WTC11 (cell line): ENCODE results near the gene HTR7. TPM values are rescaled to one million over a fixed set of nuclear protein-coding genes. Genes with fewer than 3 reads are reported as not detected.

Experiments used
- ATAC-seq: fragments of 200-7000 bp; cut with Tn5 transposase; 2 replicates; pipeline ENCODE4 v1.10.0; 2021; ENCODE audit warnings: mild to moderate bottlenecking, moderate library complexity
- CTCF ChIA-PET: fragments of 300-600 bp; sonication (Branson Sonifier 250); formaldehyde crosslinking; loops from one replicate; lab custom pipeline; 2021; ENCODE audit warnings: antibody characterized with exemption; lab: Charles Lee
- POLR2A ChIA-PET: fragments of 350-600 bp; sonication (Branson Sonifier 250); formaldehyde crosslinking; loops from one replicate; lab custom pipeline; 2021; ENCODE audit warnings: antibody characterized with exemption; lab: Charles Lee
- DNase-seq: peaks from one replicate; pipeline ENCODE4 v3.0.0; 2021; ENCODE audit warnings: low spot score
- H3K27ac Mint-ChIP-seq: 2 replicates; pipeline ENCODE4 v1.8.0; 2021; ENCODE audit warnings: mixed read lengths
- H3K27me3 Mint-ChIP-seq: 2 replicates; pipeline ENCODE4 v1.8.0; 2021; ENCODE audit warnings: low read depth, mild to moderate bottlenecking, moderate library complexity, mixed read lengths
- H3K36me3 Mint-ChIP-seq: 2 replicates; pipeline ENCODE4 v1.8.0; 2021; ENCODE audit warnings: mixed read lengths
- H3K4me1 Mint-ChIP-seq: 2 replicates; pipeline ENCODE4 v1.8.0; 2022; ENCODE audit warnings: mixed read lengths
- H3K4me3 Mint-ChIP-seq: 2 replicates; pipeline ENCODE4 v1.8.0; 2021; ENCODE audit warnings: mild to moderate bottlenecking, moderate library complexity, mixed read lengths
- H3K9me3 Mint-ChIP-seq: 2 replicates; pipeline ENCODE4 v1.8.0; 2021; ENCODE audit warnings: mixed read lengths
- E2F4 ChIP-seq: sonication (generic); formaldehyde crosslinking; IDR thresholded peaks from 2 replicates; pipeline ENCODE4 v1.8.1; 2022; ENCODE audit warnings: low read depth, mild to moderate bottlenecking, moderate library complexity, missing genetic modification reagents, borderline replicate concordance
- FOXP1 ChIP-seq: sonication (generic); formaldehyde crosslinking; IDR thresholded peaks from 2 replicates; pipeline ENCODE4 v1.8.0; 2022; ENCODE audit warnings: missing genetic modification reagents, mild to moderate bottlenecking, moderate library complexity, borderline replicate concordance
- GABPB1 ChIP-seq: sonication (generic); formaldehyde crosslinking; IDR thresholded peaks from 2 replicates; pipeline ENCODE4 v1.8.1; 2023; ENCODE audit warnings: mild to moderate bottlenecking, missing genetic modification reagents
- MYBL2 ChIP-seq: sonication (generic); formaldehyde crosslinking; IDR thresholded peaks from 2 replicates; pipeline ENCODE4 v1.8.1; 2023; ENCODE audit warnings: mild to moderate bottlenecking, moderate library complexity, missing genetic modification reagents
- NFYB ChIP-seq: sonication (generic); formaldehyde crosslinking; conservative IDR thresholded peaks from 2 replicates; pipeline ENCODE4 v1.8.0; 2022; ENCODE audit warnings: low read depth, missing genetic modification reagents
- NR1H2 ChIP-seq: sonication (generic); formaldehyde crosslinking; IDR thresholded peaks from 2 replicates; pipeline ENCODE4 v1.9.0; 2021; ENCODE audit warnings: mild to moderate bottlenecking, moderate library complexity, missing genetic modification reagents
- NR3C1 ChIP-seq: sonication (generic); formaldehyde crosslinking; conservative IDR thresholded peaks from 2 replicates; pipeline ENCODE4 v1.8.1; 2023; ENCODE audit warnings: low read depth, mild to moderate bottlenecking, missing genetic modification reagents
- OVOL2 ChIP-seq: fragments of 250-450 bp; sonication (Bioruptor Pico); IDR thresholded peaks from 2 replicates; pipeline ENCODE4 v1.9.0; 2021; ENCODE audit warnings: mild to moderate bottlenecking, borderline replicate concordance
- PRDM15 ChIP-seq: sonication (generic); formaldehyde crosslinking; IDR thresholded peaks from 2 replicates; pipeline ENCODE4 v1.8.0; 2022; ENCODE audit warnings: missing genetic modification reagents
- RELA ChIP-seq: sonication (generic); formaldehyde crosslinking; IDR thresholded peaks from 2 replicates; pipeline ENCODE4 v1.8.1; 2022; ENCODE audit warnings: missing genetic modification reagents, mild to moderate bottlenecking, borderline replicate concordance
- RORB ChIP-seq: fragments of 250-450 bp; sonication (Bioruptor Pico); IDR thresholded peaks from 2 replicates; pipeline ENCODE4 v1.9.0; 2021; ENCODE audit warnings: mild to moderate bottlenecking
- SMAD4 ChIP-seq: sonication (generic); formaldehyde crosslinking; IDR thresholded peaks from 2 replicates; pipeline ENCODE4 v1.8.0; 2022; ENCODE audit warnings: mild to moderate bottlenecking, missing genetic modification reagents
- SP1 ChIP-seq: sonication (generic); formaldehyde crosslinking; conservative IDR thresholded peaks from 2 replicates; pipeline ENCODE4 v1.8.1; 2022; ENCODE audit warnings: missing genetic modification reagents
- TEAD1 ChIP-seq: sonication (generic); formaldehyde crosslinking; IDR thresholded peaks from 2 replicates; pipeline ENCODE4 v1.8.0; 2022; ENCODE audit warnings: mild to moderate bottlenecking, missing genetic modification reagents
- TEAD4 ChIP-seq: sonication (generic); formaldehyde crosslinking; IDR thresholded peaks from 2 replicates; pipeline ENCODE4 v1.8.0; 2022; ENCODE audit warnings: mild to moderate bottlenecking, missing genetic modification reagents
- TP53 ChIP-seq: sonication (generic); formaldehyde crosslinking; IDR thresholded peaks from 2 replicates; pipeline ENCODE4 v1.8.1; 2023; ENCODE audit warnings: mild to moderate bottlenecking, missing genetic modification reagents
- ZNF232 ChIP-seq: sonication (generic); formaldehyde crosslinking; IDR thresholded peaks from 2 replicates; pipeline ENCODE4 v1.8.0; 2022; ENCODE audit warnings: mild to moderate bottlenecking, missing genetic modification reagents
- ZNF396 ChIP-seq: fragments of 250-450 bp; sonication (Bioruptor Pico); IDR thresholded peaks from 2 replicates; pipeline ENCODE4 v1.8.0; 2021; ENCODE audit warnings: mild to moderate bottlenecking, moderate library complexity, borderline replicate concordance
- ZNF425 ChIP-seq: fragments of 250-450 bp; sonication (Bioruptor Pico); conservative IDR thresholded peaks from 2 replicates; pipeline ENCODE4 v1.9.0; 2021; ENCODE audit warnings: mild to moderate bottlenecking
- ZNF512 ChIP-seq: sonication (generic); formaldehyde crosslinking; IDR thresholded peaks from 2 replicates; pipeline ENCODE4 v1.8.1; 2022; ENCODE audit warnings: missing genetic modification reagents, borderline replicate concordance
- total RNA-seq: library from RNA; stranded (reverse); gene quantifications from 3 replicates; pipeline ENCODE4 v1.2.3, GENCODE V29; 2021
- TF ChIP-seq, protein P1 (sequence below): sonication (generic); formaldehyde crosslinking; IDR thresholded peaks from 2 replicates; pipeline ENCODE4 v1.8.1; 2022; ENCODE audit warnings: low read depth, missing genetic modification reagents, borderline replicate concordance
- TF ChIP-seq, protein P2 (sequence below): fragments of 250-450 bp; sonication (Bioruptor Pico); IDR thresholded peaks from 2 replicates; pipeline ENCODE4 v1.9.0; 2021; ENCODE audit warnings: mild to moderate bottlenecking
- TF ChIP-seq, protein P3 (sequence below): sonication (generic); formaldehyde crosslinking; IDR thresholded peaks from 2 replicates; pipeline ENCODE4 v1.8.0; 2022; ENCODE audit warnings: mild to moderate bottlenecking, missing genetic modification reagents
- TF ChIP-seq, protein P4 (sequence below): sonication (generic); formaldehyde crosslinking; IDR thresholded peaks from 2 replicates; pipeline ENCODE4 v1.8.0; 2022; ENCODE audit warnings: mild to moderate bottlenecking, missing genetic modification reagents

Gene HTR7
- total RNA-seq, 1 experiment from 2014 or later, result 11.2 TPM

DNA sequence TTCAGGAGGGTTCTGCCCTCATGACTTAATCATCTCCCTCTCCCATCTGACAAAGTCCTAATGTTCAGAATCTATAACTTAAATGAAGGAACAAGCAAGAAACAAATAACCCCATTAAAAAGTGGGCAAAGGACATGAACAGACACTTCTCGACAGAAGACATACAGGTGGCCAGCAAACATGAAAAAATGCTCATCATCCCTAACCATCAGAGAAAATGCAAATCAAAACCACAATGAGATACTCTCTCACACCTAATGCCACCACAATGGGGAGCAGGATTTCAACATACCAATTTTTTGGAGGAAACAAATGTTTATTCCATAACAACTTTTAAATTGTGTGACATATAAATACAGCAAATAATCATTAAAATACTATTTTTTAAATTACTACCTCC, 3.0 kb upstream of the HTR7 start (continued):
- TF ChIP-seq, protein P1, sequence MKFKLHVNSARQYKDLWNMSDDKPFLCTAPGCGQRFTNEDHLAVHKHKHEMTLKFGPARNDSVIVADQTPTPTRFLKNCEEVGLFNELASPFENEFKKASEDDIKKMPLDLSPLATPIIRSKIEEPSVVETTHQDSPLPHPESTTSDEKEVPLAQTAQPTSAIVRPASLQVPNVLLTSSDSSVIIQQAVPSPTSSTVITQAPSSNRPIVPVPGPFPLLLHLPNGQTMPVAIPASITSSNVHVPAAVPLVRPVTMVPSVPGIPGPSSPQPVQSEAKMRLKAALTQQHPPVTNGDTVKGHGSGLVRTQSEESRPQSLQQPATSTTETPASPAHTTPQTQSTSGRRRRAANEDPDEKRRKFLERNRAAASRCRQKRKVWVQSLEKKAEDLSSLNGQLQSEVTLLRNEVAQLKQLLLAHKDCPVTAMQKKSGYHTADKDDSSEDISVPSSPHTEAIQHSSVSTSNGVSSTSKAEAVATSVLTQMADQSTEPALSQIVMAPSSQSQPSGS (CRISPR knock-in tag), result no peak
- TF ChIP-seq OVOL2 (CRISPR knock-in tag) (no peak), RORB (no peak), MYBL2 (no peak), GABPB1 (CRISPR knock-in tag) (no peak), NR1H2 (CRISPR knock-in tag) (no peak), SP1 (CRISPR knock-in tag) (no peak), ZNF232 (CRISPR knock-in tag) (no peak)
- TF ChIP-seq, protein P2, sequence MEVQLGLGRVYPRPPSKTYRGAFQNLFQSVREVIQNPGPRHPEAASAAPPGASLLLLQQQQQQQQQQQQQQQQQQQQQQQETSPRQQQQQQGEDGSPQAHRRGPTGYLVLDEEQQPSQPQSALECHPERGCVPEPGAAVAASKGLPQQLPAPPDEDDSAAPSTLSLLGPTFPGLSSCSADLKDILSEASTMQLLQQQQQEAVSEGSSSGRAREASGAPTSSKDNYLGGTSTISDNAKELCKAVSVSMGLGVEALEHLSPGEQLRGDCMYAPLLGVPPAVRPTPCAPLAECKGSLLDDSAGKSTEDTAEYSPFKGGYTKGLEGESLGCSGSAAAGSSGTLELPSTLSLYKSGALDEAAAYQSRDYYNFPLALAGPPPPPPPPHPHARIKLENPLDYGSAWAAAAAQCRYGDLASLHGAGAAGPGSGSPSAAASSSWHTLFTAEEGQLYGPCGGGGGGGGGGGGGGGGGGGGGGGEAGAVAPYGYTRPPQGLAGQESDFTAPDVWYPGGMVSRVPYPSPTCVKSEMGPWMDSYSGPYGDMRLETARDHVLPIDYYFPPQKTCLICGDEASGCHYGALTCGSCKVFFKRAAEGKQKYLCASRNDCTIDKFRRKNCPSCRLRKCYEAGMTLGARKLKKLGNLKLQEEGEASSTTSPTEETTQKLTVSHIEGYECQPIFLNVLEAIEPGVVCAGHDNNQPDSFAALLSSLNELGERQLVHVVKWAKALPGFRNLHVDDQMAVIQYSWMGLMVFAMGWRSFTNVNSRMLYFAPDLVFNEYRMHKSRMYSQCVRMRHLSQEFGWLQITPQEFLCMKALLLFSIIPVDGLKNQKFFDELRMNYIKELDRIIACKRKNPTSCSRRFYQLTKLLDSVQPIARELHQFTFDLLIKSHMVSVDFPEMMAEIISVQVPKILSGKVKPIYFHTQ, result no peak

DNA sequence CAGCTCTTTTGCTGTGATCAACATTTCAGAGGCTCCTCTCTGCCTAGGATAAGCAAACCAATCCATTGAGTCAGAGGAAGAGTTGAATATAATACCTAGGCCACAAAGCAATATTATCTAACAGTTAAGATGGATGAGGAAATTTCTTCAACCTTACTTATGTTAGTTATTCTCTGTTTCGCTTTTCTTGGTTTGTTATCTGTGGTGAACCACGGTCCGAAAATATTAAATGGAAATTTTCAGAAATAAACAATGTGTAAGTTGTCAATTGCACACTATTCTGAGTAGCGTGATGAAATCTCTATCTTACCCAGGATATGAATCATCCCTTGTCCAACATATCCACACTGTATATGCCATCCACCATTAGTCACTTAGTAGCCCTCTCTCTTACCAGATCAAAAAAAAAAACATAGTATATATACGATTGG, 1.5 kb upstream of the HTR7 start:
- ChIA-PET CTCF (no interaction called here), POLR2A (no interaction called here)
- H3K9me3 Mint-ChIP-seq, result no peaks in the 10 kb centered on the region
- ATAC-seq, result no peak
- H3K4me1 Mint-ChIP-seq, result peaks cover 42% of the 10 kb centered on the region
- no peak overlapping the region for H3K4me3 Mint-ChIP-seq
- H3K27ac Mint-ChIP-seq, result no peak overlapping the region
- H3K36me3 Mint-ChIP-seq, result no peaks in the 10 kb centered on the region
- no peak for DNase-seq
- H3K27me3 Mint-ChIP-seq, result peaks cover 48% of the 10 kb centered on the region
- no peak for TF ChIP-seq OVOL2 (CRISPR knock-in tag)
- TF ChIP-seq, protein P3, sequence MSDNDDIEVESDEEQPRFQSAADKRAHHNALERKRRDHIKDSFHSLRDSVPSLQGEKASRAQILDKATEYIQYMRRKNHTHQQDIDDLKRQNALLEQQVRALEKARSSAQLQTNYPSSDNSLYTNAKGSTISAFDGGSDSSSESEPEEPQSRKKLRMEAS, result no peak
- TF ChIP-seq FOXP1, result no peak
- no peak for TF ChIP-seq PRDM15
- TF ChIP-seq SMAD4 (CRISPR knock-in tag), result no peak
- TF ChIP-seq NFYB (CRISPR knock-in tag), result no peak
- no peak for TF ChIP-seq ZNF396
- TF ChIP-seq, protein P4, sequence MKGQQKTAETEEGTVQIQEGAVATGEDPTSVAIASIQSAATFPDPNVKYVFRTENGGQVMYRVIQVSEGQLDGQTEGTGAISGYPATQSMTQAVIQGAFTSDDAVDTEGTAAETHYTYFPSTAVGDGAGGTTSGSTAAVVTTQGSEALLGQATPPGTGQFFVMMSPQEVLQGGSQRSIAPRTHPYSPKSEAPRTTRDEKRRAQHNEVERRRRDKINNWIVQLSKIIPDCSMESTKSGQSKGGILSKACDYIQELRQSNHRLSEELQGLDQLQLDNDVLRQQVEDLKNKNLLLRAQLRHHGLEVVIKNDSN (CRISPR knock-in tag), result no peak
- TF ChIP-seq RELA (CRISPR knock-in tag), result no peak
- TF ChIP-seq GABPB1 (CRISPR knock-in tag), result no peak
- no peak for TF ChIP-seq ZNF512
- TF ChIP-seq TEAD1 (CRISPR knock-in tag), result no peak
- TF ChIP-seq TEAD4 (CRISPR knock-in tag), result no peak
- no peak for TF ChIP-seq NR3C1
- TF ChIP-seq E2F4, result no peak
- TF ChIP-seq ZNF425 (CRISPR knock-in tag), result no peak
- TF ChIP-seq TP53 (CRISPR knock-in tag), result no peak
